OCI-LY1 (cell line): ENCODE results near the gene PXDC1.

Experiments
- EZH2 ChIP-seq: fragments of 200-600 bp; sonication (generic), shearing (Covaris generic); IDR thresholded peaks from 2 replicates; pipeline ENCODE4 v1.8.0; 2017; ENCODE audit warnings: borderline replicate concordance, mixed run types, mild to moderate bottlenecking, antibody characterized with exemption, low read length, moderate library complexity, mixed read lengths
- TF ChIP-seq, protein P1 (sequence below): fragments of 200-600 bp; sonication (generic), shearing (Covaris generic); IDR thresholded peaks from 2 replicates; pipeline ENCODE4 v1.5.1; 2017; ENCODE audit warnings: mild to moderate bottlenecking, antibody characterized with exemption, low read length, moderate library complexity, mixed read lengths

DNA sequence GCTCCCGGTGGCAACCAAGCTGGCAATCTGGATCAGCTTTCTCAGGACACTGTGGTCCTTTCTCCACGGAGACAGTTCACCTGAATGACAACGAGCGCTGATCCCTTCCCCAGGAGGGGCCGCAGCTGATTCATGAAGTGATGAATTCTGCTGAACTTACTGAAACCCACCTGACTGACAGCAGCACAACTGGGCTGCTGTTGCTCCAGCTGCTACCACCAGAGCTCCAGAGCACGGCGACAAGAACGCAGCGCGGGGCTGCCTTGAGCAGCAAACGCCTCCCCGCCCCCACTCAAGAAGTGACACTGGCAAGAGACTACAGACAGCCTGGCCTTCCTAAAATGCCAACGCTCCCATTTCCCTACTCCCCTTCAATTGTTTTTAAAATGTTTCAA lies 10.0 kb downstream of the PXDC1 start:
- TF ChIP-seq, protein P1, sequence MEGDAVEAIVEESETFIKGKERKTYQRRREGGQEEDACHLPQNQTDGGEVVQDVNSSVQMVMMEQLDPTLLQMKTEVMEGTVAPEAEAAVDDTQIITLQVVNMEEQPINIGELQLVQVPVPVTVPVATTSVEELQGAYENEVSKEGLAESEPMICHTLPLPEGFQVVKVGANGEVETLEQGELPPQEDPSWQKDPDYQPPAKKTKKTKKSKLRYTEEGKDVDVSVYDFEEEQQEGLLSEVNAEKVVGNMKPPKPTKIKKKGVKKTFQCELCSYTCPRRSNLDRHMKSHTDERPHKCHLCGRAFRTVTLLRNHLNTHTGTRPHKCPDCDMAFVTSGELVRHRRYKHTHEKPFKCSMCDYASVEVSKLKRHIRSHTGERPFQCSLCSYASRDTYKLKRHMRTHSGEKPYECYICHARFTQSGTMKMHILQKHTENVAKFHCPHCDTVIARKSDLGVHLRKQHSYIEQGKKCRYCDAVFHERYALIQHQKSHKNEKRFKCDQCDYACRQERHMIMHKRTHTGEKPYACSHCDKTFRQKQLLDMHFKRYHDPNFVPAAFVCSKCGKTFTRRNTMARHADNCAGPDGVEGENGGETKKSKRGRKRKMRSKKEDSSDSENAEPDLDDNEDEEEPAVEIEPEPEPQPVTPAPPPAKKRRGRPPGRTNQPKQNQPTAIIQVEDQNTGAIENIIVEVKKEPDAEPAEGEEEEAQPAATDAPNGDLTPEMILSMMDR, result no peak
- no peak for TF ChIP-seq EZH2
